ENCODE data around the gene PCDHGC3. TPM values are rescaled to one million over a fixed set of nuclear protein-coding genes. Genes with fewer than 3 reads are reported as not detected.

PCDHGC3 gene
- total and polyA plus RNA-seq, 9 of the 15 experiments (the other 6 are each of a cell fraction or from before 2014, with no cell fraction given): 0.07 TPM; not detected in 8

- 13% methylated on average over 11 of the region's 11 CpGs for WGBS (ENCODE audit: insufficient coverage, low coverage, missing lambda C conversion rate)
- peaks cover 6 to 26% of the 10 kb centered on the region in 2 experiments; a peak in 4 of 5 replicates for H3K27me3 ChIP-seq (ENCODE audit: control insufficient read depth in 2 of 2, insufficient read depth in 2 of 2, low read length in 2 of 2)
- BruUV-seq (replicated peaks): no TSS peak
- H3K79me2 ChIP-seq (ENCODE audit: control insufficient read depth, insufficient read depth, low read length): no peaks in the 10 kb centered on the region
- ChIA-PET CTCF (ENCODE audit: low intra/inter-chr PET ratio) (interaction anchor here (0.5 kb wide), 1 partner anchor 10 kb away, joined by 4 read pairs; no protein-coding TSS in a partner anchor), POLR2A (interaction anchor here (0.6 to 1.4 kb wide), 7 partner anchors 12 to 251 kb away, joined by 3 to 5 read pairs (median 3); no protein-coding TSS in a partner anchor)
- H3K4me2 ChIP-seq (ENCODE audit: insufficient read depth, low read length): no peak overlapping the region
- no peaks in the 10 kb centered on the region for H3K36me3 ChIP-seq (ENCODE audit: control insufficient read depth, insufficient read depth, low read length)
- peaks cover 6% of the 10 kb centered on the region for H3K9me1 ChIP-seq (ENCODE audit: control insufficient read depth, insufficient read depth, low read length)
- FAIRE-seq (peak; percentile 6), DNase-seq (ENCODE audit: extremely low read depth in 1 of 4, low spot score in 3 of 4) (no peak), ATAC-seq (no peak)
- H3K27ac ChIP-seq (ENCODE audit: extremely low read depth, low read depth, low read length): no peak overlapping the region
- H2AFZ ChIP-seq (ENCODE audit: low read depth, low read length): no peak overlapping the region
- intact Hi-C loops (cut with micrococcal nuclease): no loop called here
- H3K9ac ChIP-seq (ENCODE audit: insufficient read depth in 1 of 2, low read depth in 2 of 2, low read length in 2 of 2): no peak overlapping the region
- in situ Hi-C loops (cut with MboI): no loop called here
- H3K4me3 ChIP-seq: no peak overlapping the region
- TF ChIP-seq, protein P1, sequence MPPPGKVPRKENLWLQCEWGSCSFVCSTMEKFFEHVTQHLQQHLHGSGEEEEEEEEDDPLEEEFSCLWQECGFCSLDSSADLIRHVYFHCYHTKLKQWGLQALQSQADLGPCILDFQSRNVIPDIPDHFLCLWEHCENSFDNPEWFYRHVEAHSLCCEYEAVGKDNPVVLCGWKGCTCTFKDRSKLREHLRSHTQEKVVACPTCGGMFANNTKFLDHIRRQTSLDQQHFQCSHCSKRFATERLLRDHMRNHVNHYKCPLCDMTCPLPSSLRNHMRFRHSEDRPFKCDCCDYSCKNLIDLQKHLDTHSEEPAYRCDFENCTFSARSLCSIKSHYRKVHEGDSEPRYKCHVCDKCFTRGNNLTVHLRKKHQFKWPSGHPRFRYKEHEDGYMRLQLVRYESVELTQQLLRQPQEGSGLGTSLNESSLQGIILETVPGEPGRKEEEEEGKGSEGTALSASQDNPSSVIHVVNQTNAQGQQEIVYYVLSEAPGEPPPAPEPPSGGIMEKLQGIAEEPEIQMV (tag; conservative IDR thresholded peaks at IDR 0.05; ENCODE audit: low read depth): no peak
- TF ChIP-seq RB1 (IDR thresholded peaks at IDR 0.05; ENCODE audit: low read depth): no peak
- peak; percentile 16; the same call in 1 of the 2 replicates for TF ChIP-seq TFAP4 (CRISPR knock-in tag; IDR thresholded peaks at IDR 0.05; ENCODE audit: borderline replicate concordance)
- peaks cover 5 to 8% of the 10 kb centered on the region in 2 experiments; a peak in 3 of 5 replicates for H3K4me1 ChIP-seq (replicated peaks in 1 of 2; ENCODE audit: control insufficient read depth in 2 of 2, insufficient read depth in 2 of 2, low read length in 2 of 2)
- H3K9me3 ChIP-seq (replicated peaks; ENCODE audit: control insufficient read depth, insufficient read depth, low read depth, low read length): no peaks in the 10 kb centered on the region
- H4K20me1 ChIP-seq (replicated peaks; ENCODE audit: control insufficient read depth, insufficient read depth, low read length): no peaks in the 10 kb centered on the region
Observed at GRCh38 chr5:141507387-141508091, 31.8 kb downstream of the PCDHGC3 start.
